Trophoblast cell (in vitro differentiated cells and primary cell): ENCODE results near the gene EFCAB11.

Experiments
- DNase-seq, 2 donors: peaks; one replicate each; pipeline ENCODE4 v3.0.0-alpha.2; 2016
- H2AFZ ChIP-seq: 2 replicates; pipeline ENCODE4 v1.6.1; 2013; ENCODE audit warnings: low read length, moderate library complexity, mild to moderate bottlenecking; ENCODE audit not compliant: insufficient read depth, poor library complexity
- H2AK5ac ChIP-seq: 2 replicates; pipeline ENCODE4 v1.6.1; 2013; ENCODE audit warnings: mild to moderate bottlenecking, low read length
- H2BK120ac ChIP-seq: 2 replicates; pipeline ENCODE4 v1.6.1; 2013; ENCODE audit warnings: low read length, mild to moderate bottlenecking, moderate library complexity; ENCODE audit not compliant: insufficient read depth, poor library complexity
- H2BK12ac ChIP-seq: 2 replicates; pipeline ENCODE4 v1.6.1; 2013; ENCODE audit warnings: mild to moderate bottlenecking, low read length, moderate library complexity
- H2BK5ac ChIP-seq: 2 replicates; pipeline ENCODE4 v1.6.1; 2013; ENCODE audit warnings: low read length, low read depth, moderate library complexity, mild to moderate bottlenecking; ENCODE audit not compliant: poor library complexity
- H3K14ac ChIP-seq: 2 replicates; pipeline ENCODE4 v1.6.1; 2013; ENCODE audit warnings: mild to moderate bottlenecking, low read length
- H3K18ac ChIP-seq: 2 replicates; pipeline ENCODE4 v1.6.1; 2013; ENCODE audit warnings: mild to moderate bottlenecking, low read length
- H3K23ac ChIP-seq: 2 replicates; pipeline ENCODE4 v1.6.1; 2013; ENCODE audit warnings: low read length
- H3K27ac ChIP-seq: 2 replicates; pipeline ENCODE4 v1.5.1; 2013; ENCODE audit warnings: low read depth, mild to moderate bottlenecking, inconsistent platforms, low read length, moderate library complexity
- H3K27me3 ChIP-seq: 2 replicates; pipeline ENCODE4 v1.6.1; 2013; ENCODE audit warnings: inconsistent platforms, mild to moderate bottlenecking, low read length, moderate library complexity; ENCODE audit not compliant: insufficient read depth
- H3K36me3 ChIP-seq, 2 experiments: 1 replicate in 1 of 2; 2 replicates in 1 of 2; pipeline ENCODE4 v1.6.1; 2013; ENCODE audit warnings: low read length in 2 of 2, mild to moderate bottlenecking in 2 of 2, moderate library complexity in 1 of 2; ENCODE audit not compliant: insufficient read depth in 2 of 2, control insufficient read depth in 1 of 2
- H3K4ac ChIP-seq: 2 replicates; pipeline ENCODE4 v1.6.1; 2013; ENCODE audit warnings: low read depth, mild to moderate bottlenecking, low read length, moderate library complexity
- H3K4me1 ChIP-seq, 2 experiments: 1 replicate in 1 of 2; 2 replicates in 1 of 2; pipeline ENCODE4 v1.6.1; 2013; ENCODE audit warnings: low read length in 2 of 2, mild to moderate bottlenecking in 2 of 2, moderate library complexity in 1 of 2; ENCODE audit not compliant: insufficient read depth in 2 of 2, control insufficient read depth in 1 of 2
- H3K4me2 ChIP-seq: 2 replicates; pipeline ENCODE4 v1.6.1; 2013; ENCODE audit warnings: inconsistent platforms, mild to moderate bottlenecking, low read length, moderate library complexity
- H3K4me3 ChIP-seq: 2 replicates; pipeline ENCODE4 v1.5.1; 2013; ENCODE audit warnings: mild to moderate bottlenecking, low read depth, low read length, inconsistent platforms
- H3K79me1 ChIP-seq: one replicate; pipeline ENCODE4 v1.6.1; 2013; ENCODE audit warnings: low read length
- H3K79me2 ChIP-seq: 2 replicates; pipeline ENCODE4 v1.6.1; 2013; ENCODE audit warnings: low read length, mild to moderate bottlenecking; ENCODE audit not compliant: control insufficient read depth, insufficient read depth, poor library complexity
- H3K9ac ChIP-seq: 2 replicates; pipeline ENCODE4 v1.6.1; 2013; ENCODE audit warnings: mild to moderate bottlenecking, low read length
- H3K9me3 ChIP-seq: 2 replicates; pipeline ENCODE4 v1.6.1; 2013; ENCODE audit warnings: low read depth, mild to moderate bottlenecking, control low read depth, inconsistent platforms, low read length; ENCODE audit not compliant: insufficient read depth
- H4K12ac ChIP-seq: 2 replicates; pipeline ENCODE4 v1.6.1; 2013; ENCODE audit warnings: low read depth, mild to moderate bottlenecking, low read length, moderate library complexity
- H4K8ac ChIP-seq: 2 replicates; pipeline ENCODE4 v1.6.1; 2013; ENCODE audit warnings: low read depth, mild to moderate bottlenecking, low read length, moderate library complexity
- H4K91ac ChIP-seq: one replicate; pipeline ENCODE4 v1.6.1; 2013; ENCODE audit warnings: low read depth, mild to moderate bottlenecking, low read length, moderate library complexity
- WGBS: extraction: QIAGEN DNeasy Blood & Tissue Kit; methylation state at CpG from one replicate; pipeline ENCODE4 v1.1.7; 2013; ENCODE audit warnings: missing lambda C conversion rate; ENCODE audit not compliant: insufficient read length, insufficient coverage; ENCODE audit errors: extremely low coverage; 5-methylcytosine and 5-hydroxymethylcytosine counted together

EFCAB11 gene

DNA sequence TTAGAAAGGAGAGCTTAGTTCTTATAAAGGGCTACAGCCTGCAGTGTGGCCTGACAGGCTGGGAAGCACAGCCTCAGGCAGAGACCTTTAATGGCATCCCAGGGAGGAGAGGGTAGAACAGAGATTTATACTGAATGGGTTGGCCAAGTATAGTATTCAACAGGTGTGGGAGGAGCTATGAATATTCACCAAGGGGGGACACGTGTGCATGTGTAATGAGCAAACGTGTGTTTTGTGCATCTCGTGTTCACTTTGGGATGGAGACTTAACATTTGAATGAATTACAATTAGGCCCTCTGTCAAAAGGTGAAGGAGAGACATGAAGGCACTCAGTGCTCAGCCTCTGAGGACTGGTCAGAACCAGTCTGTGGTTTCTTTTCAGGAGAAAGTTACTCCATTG is 6.4 kb upstream of the EFCAB11 start:
- Histone ChIP-seq H3K4me2 (no peak overlapping the region), H3K79me1 (peaks cover 9% of the 10 kb centered on the region), H2AK5ac (no peak overlapping the region), H3K4me1 (peaks cover 4 to 5% of the 10 kb centered on the region in 2 experiments), H3K23ac (no peak overlapping the region), H3K18ac (no peak overlapping the region), H4K91ac (no peak overlapping the region), H3K4ac (no peak overlapping the region), H4K12ac (no peak overlapping the region), H2BK120ac (no peak overlapping the region), H3K79me2 (peaks cover 9% of the 10 kb centered on the region), H3K9me3 (peaks cover 3% of the 10 kb centered on the region), H3K14ac (no peak overlapping the region), H3K4me3 (no peak overlapping the region), H3K27me3 (no peaks in the 10 kb centered on the region), H2BK12ac (no peak overlapping the region), H2AFZ (no peak overlapping the region), H4K8ac (no peak overlapping the region), H3K9ac (no peak overlapping the region), H3K27ac (no peak overlapping the region), H2BK5ac (no peak overlapping the region), H3K36me3 (peaks cover 18 to 20% of the 10 kb centered on the region in 2 experiments)
- no peak for DNase-seq
- no CpG with 5 or more reads among the region's 3 CpGs for WGBS

DNA sequence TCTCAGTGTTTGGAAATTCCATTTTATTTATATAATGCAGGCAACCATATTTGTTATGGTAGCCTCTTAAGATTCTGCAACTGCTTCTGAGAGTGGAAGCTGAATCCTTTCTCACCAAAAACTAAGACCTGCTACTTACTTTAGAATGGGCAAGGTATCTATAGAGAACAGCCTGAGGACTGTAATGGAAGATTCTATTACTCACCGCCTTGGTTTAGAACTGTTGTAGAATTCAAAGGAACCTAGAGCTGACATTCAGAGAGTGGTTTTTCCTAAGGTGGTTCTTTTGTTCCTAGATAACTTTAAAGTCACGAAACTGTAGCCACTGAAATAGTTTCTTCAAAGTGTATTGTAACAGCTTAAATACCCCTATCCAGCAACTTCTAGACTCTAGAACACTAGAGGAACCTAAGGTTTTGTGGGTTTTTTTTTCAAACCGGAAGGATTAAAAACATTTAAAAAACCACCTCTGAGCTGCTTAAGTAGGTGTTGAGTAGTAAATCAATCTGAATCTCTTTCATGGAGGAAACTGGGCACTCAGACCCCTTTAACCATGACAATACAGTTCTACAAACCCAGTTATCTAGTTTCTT is 5.4 kb upstream of the EFCAB11 start:
- no peak overlapping the region for H3K9ac ChIP-seq
- no peak overlapping the region for H2BK120ac ChIP-seq
- H3K23ac ChIP-seq = no peak overlapping the region
- no peak overlapping the region for H3K4me3 ChIP-seq
- WGBS = no CpG with 5 or more reads among the region's 3 CpGs
- no peak overlapping the region for H2AK5ac ChIP-seq
- no peak overlapping the region for H3K14ac ChIP-seq
- peaks cover 4 to 5% of the 10 kb centered on the region in 2 experiments for H3K4me1 ChIP-seq
- DNase-seq = no peak
- H2BK5ac ChIP-seq = no peak overlapping the region
- no peak overlapping the region for H3K4ac ChIP-seq
- no peak overlapping the region for H4K12ac ChIP-seq
- H4K91ac ChIP-seq = no peak overlapping the region
- no peak overlapping the region for H3K4me2 ChIP-seq
- H2BK12ac ChIP-seq = no peak overlapping the region
- no peaks in the 10 kb centered on the region for H3K27me3 ChIP-seq
- no peak overlapping the region for H2AFZ ChIP-seq
- H3K18ac ChIP-seq = no peak overlapping the region
- peaks cover 10% of the 10 kb centered on the region for H3K79me1 ChIP-seq
- no peak overlapping the region for H4K8ac ChIP-seq
- H3K9me3 ChIP-seq = peaks cover 3% of the 10 kb centered on the region
- H3K79me2 ChIP-seq = peaks cover 11% of the 10 kb centered on the region
- peaks cover 18 to 20% of the 10 kb centered on the region in 2 experiments for H3K36me3 ChIP-seq
- no peak overlapping the region for H3K27ac ChIP-seq

DNA sequence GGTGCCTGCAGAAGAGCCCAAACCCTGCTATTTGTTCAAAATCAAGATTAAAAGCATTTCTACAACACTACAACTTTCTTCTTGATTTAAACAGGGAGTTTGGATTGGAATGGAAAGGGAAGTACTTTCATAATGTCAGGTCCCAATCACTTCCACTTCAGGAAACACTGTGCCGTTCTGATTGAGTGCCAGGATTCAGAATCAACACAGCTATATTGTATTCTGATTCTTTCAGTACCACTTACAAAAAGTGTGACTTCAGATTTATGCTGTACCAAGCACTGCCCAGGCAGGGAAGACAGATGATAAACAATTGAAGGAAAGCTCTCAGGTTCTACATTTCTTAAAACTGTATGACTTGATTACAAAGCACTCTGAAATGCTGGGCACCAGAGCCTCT is 4.4 kb upstream of the EFCAB11 start:
- WGBS = no CpG with 5 or more reads among the region's 1 CpG
- Histone ChIP-seq H3K9ac (no peak overlapping the region), H3K14ac (no peak overlapping the region), H4K8ac (no peak overlapping the region), H3K79me1 (peaks cover 13% of the 10 kb centered on the region), H3K27ac (no peak overlapping the region), H2BK5ac (no peak overlapping the region), H2AK5ac (no peak overlapping the region), H4K12ac (no peak overlapping the region), H2BK12ac (no peak overlapping the region), H3K9me3 (peaks cover 3% of the 10 kb centered on the region), H3K36me3 (peaks cover 17 to 18% of the 10 kb centered on the region in 2 experiments), H3K4me1 (peaks cover 4 to 5% of the 10 kb centered on the region in 2 experiments), H2AFZ (no peak overlapping the region), H2BK120ac (no peak overlapping the region), H3K4me2 (no peak overlapping the region), H3K4me3 (no peak overlapping the region), H3K4ac (no peak overlapping the region), H3K23ac (no peak overlapping the region), H3K79me2 (peaks cover 11% of the 10 kb centered on the region), H3K27me3 (no peaks in the 10 kb centered on the region), H4K91ac (no peak overlapping the region), H3K18ac (no peak overlapping the region)
- DNase-seq = no peak

DNA sequence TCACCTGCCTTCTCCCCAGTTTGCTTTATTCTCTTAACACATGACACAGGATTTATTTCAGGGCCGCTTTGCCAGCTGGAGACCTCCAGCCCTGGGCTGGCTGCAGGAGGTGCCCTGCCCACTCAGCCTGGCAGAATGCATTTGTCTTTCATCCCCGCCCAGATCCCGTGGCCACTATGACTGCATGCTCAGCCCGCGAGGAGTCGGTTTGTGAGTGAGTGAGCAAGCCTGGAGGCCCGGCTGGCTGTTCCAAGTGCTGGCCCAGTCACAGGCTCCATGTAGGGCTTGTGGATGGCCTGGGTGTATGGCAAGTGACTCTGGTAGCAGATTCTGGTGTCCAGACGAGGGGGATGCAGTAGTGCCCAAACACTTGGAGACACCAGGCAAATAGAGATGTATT is 3.3 kb upstream of the EFCAB11 start:
- no peak overlapping the region for H3K27ac ChIP-seq

More for the DNA sequence above, 3.3 kb upstream of the EFCAB11 start:
- H3K79me2 ChIP-seq = peaks cover 11% of the 10 kb centered on the region
- H4K8ac ChIP-seq = no peak overlapping the region
- H3K4me3 ChIP-seq = no peak overlapping the region
- H3K36me3 ChIP-seq = peaks cover 7 to 10% of the 10 kb centered on the region in 2 experiments
- peaks cover 13% of the 10 kb centered on the region for H3K79me1 ChIP-seq
- DNase-seq = no peak
- H4K12ac ChIP-seq = no peak overlapping the region
- no peak overlapping the region for H2BK5ac ChIP-seq
- no peak overlapping the region for H2AK5ac ChIP-seq
- no peak overlapping the region for H2BK12ac ChIP-seq
- H3K23ac ChIP-seq = no peak overlapping the region
- H4K91ac ChIP-seq = no peak overlapping the region
- H3K9me3 ChIP-seq = peaks cover 3% of the 10 kb centered on the region
- no peaks in the 10 kb centered on the region for H3K27me3 ChIP-seq
- H2AFZ ChIP-seq = no peak overlapping the region
- no peak overlapping the region for H3K18ac ChIP-seq
- no CpG with 5 or more reads among the region's 8 CpGs for WGBS
- no peak overlapping the region for H3K9ac ChIP-seq
- H3K14ac ChIP-seq = no peak overlapping the region
- no peak overlapping the region for H2BK120ac ChIP-seq
- peaks cover 4 to 5% of the 10 kb centered on the region in 2 experiments for H3K4me1 ChIP-seq
- no peak overlapping the region for H3K4ac ChIP-seq
- no peak overlapping the region for H3K4me2 ChIP-seq
